ENCODE results near the gene PDGFC. TPM values are rescaled to one million over a fixed set of nuclear protein-coding genes. Genes with fewer than 3 reads are reported as not detected.

Gene PDGFC
- 22.8 and 85.7 TPM in 2 replicates for total RNA-seq

DNA sequence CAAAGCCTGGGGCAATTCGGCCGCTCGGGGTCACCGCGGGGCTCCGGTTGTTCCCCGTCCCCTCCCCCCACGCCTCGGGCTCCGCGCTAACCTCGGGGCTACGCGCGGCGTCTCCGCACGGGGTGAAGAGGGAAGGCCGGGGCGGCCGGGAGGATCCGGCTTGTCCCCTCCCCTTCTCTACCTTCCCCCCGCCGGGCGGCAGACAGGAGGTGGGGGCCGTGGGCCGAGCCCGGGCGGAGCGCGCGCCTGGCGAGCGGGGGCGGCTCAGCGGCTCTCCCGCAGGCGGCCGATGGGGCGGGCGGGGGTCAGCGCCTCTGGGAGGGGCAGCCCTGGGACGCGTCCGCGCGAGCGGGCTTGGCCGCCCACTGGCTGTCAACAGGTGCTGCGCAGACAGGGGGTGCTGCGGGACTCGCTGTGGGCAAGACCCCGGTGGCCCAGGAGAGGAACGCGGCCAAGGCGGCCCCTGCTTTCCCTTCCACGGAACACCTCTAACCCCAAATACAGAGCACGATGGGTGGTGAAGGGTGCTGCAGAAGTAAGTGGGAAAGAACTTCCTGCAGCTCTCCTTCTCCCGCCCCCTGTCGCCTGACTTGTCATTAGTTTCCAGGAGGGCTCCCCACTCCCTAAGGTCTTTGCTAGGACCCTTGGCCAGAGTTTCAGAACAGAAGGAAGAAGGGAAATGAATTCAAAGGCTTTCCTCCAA is at the start of gene PDGFC:
Gene PDGFC (minus strand): TSS at position 124 of the 703 bp plus-strand sequence. CDS start 896 bp downstream, outside the sequence.

Other genes starting within 250 kb of the PDGFC start
- gene GLRB, start 104.4 kb upstream of the PDGFC start, total RNA-seq = 1.1 and 5.8 TPM in 2 replicates
- not detected in 2 replicates for gene GRIA2, start 248.9 kb upstream of the PDGFC start, total RNA-seq

Measured in epithelial cell of alveolus of lung (primary cell).